HG02678 (cell line): ENCODE results near the gene PCDHB7.
"Not testable (repeated sequence)": the region's sequence is repeated elsewhere in the genome, so short reads cannot be mapped to it uniquely, and the experiment has no call there.

ENCODE experiments used
- ATAC-seq: cut with Tn5 transposase; IDR thresholded peaks from one replicate; pipeline ENCODE4 v1.9.1; 2021; ENCODE audit warnings: mild to moderate bottlenecking, moderate library complexity; ENCODE audit not compliant: unreplicated experiment

Gene PCDHB7

DNA sequence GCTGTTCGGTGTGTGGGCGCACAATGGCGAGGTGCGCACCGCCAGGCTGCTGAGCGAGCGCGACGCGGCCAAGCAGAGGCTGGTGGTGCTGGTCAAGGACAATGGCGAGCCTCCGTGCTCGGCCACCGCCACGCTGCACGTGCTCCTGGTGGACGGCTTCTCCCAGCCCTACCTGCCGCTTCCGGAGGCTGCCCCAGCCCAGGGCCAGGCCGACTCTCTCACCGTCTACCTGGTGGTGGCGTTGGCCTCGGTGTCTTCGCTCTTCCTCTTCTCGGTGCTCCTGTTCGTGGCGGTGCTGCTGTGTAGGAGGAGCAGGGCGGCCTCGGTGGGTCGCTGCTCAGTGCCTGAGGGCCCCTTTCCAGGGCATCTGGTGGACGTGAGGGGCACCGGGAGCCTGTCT, 7.4 kb downstream of the PCDHB7 start:
- not testable (repeated sequence) for ATAC-seq

GRCh38 chr5:141180313-141180712, 7.9 kb downstream of the PCDHB7 start:
- ATAC-seq, result no peak

DNA sequence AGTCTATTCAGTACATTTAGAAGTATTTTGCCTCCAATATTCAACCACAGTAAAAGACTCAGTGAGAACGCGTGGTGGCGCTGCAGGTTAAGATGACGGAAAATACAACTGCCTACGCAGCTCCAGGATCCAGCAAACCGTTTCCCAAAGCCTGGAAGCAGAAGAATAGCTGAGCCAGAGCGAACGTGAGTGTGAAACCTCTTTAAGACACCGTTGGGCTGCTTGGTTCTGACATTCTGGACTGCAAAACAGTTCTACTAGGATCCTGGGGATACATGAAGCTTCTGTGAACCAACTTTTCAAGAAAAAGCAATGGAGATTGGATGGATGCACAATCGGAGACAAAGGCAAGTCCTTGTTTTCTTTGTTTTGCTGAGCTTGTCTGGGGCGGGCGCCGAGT, 9.8 kb downstream of the PCDHB7 start, which contains the start of gene PCDHB16:
PCDHB16 (plus strand) TSS at position 140 of the 400 bp plus-strand sequence; CDS start at position 313, 173 bp downstream.
- ATAC-seq, result no peak

GRCh38 chr5:141184117-141184855, 11.8 kb downstream of the PCDHB7 start:
- not testable (repeated sequence) for ATAC-seq

GRCh38 chr5:141186897-141187512, 14.6 kb downstream of the PCDHB7 start, which contains the start of gene PCDHB9:
Gene PCDHB9, plus strand, starts transcription at chr5:141187161. Its CDS starts 158 bp downstream, at chr5:141187319.
- no peak for ATAC-seq

- not testable (repeated sequence) for ATAC-seq
These were observed 16.2 kb downstream of the PCDHB7 start for GRCh38 chr5:141188682-141189081.

GRCh38 chr5:141189131-141189530, 16.7 kb downstream of the PCDHB7 start:
- ATAC-seq, result not testable (repeated sequence)

DNA sequence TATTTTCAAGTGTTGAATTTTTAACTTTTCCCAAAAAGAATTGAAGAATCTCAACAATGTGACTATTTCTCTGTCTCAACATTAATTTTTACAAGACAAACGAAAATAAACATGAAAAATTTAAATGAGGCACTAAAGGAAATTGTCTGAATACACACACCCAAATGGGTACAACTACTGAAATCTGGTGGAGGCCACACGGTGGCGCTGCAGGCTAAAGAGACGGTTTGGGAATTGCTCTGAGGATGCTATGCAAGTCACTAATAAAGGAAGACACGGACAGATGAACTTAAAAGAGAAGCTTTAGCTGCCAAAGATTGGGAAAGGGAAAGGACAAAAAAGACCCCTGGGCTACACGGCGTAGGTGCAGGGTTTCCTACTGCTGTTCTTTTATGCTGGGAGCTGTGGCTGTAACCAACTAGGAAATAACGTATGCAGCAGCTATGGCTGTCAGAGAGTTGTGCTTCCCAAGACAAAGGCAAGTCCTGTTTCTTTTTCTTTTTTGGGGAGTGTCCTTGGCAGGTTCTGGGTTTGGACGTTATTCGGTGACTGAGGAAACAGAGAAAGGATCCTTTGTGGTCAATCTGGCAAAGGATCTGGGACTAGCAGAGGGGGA, 19.8 kb downstream of the PCDHB7 start, which contains the start of gene PCDHB10:
PCDHB10 (plus strand) TSS at position 244 of the 616 bp plus-strand sequence; CDS start at position 444, 200 bp downstream.
- ATAC-seq, result no peak

DNA sequence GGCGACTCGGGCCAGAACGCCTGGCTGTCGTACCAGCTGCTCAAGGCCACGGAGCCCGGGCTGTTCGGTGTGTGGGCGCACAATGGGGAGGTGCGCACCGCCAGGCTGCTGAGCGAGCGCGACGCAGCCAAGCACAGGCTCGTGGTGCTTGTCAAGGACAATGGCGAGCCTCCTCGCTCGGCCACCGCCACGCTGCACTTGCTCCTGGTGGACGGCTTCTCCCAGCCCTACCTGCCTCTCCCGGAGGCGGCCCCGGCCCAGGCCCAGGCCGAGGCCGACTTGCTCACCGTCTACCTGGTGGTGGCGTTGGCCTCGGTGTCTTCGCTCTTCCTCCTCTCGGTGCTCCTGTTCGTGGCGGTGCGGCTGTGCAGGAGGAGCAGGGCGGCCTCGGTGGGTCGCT, 21.9 kb downstream of the PCDHB7 start:
- ATAC-seq, result not testable (repeated sequence)

DNA sequence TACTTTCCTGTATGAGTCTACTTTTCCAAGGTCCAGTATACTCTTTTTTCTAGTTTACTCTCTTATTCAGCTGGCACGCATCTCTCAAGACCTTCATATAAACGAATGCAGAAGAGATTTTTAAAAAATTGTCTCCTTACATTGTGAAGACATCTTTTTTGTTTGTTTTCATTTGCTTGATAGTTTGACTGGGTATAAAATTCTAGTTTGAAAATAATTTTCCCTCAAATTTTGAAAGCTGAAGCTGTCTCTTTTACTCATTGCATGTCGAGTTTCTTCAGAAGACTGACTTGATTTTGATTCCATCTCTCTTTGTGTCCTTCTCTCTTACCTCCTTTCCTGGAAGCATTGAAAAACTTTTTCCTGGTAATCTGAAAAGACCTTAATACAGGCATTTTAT, 23.9 kb downstream of the PCDHB7 start:
- no peak for ATAC-seq

GRCh38 chr5:141199359-141200235, 27.2 kb downstream of the PCDHB7 start, which contains the start of gene PCDHB11:
Gene PCDHB11, plus strand, starts transcription at chr5:141199627. Its CDS starts 148 bp downstream, at chr5:141199775.
- no peak for ATAC-seq

GRCh38 chr5:141201126-141201525, 28.7 kb downstream of the PCDHB7 start:
- not testable (repeated sequence) for ATAC-seq

- ATAC-seq, result not testable (repeated sequence)
These were observed 29.2 kb downstream of the PCDHB7 start for GRCh38 chr5:141201646-141202045.

GRCh38 chr5:141208478-141208877, 36.0 kb downstream of the PCDHB7 start, which contains the start of gene PCDHB12:
Gene PCDHB12, plus strand, starts transcription at chr5:141208719. Its CDS starts 189 bp downstream, at chr5:141208908.
- no peak for ATAC-seq

- not testable (repeated sequence) for ATAC-seq
These were observed 37.8 kb downstream of the PCDHB7 start for GRCh38 chr5:141210281-141210680.

GRCh38 chr5:141210849-141211248, 38.4 kb downstream of the PCDHB7 start:
- not testable (repeated sequence) for ATAC-seq

- ATAC-seq, result not testable (repeated sequence)
These were observed 41.4 kb downstream of the PCDHB7 start, which contains the start of gene PCDHB13 for GRCh38 chr5:141213656-141214339. Gene PCDHB13, plus strand, starts transcription at chr5:141213919. Its CDS starts 205 bp downstream, at chr5:141214124.

- not testable (repeated sequence) for ATAC-seq
These were observed 42.1 kb downstream of the PCDHB7 start for GRCh38 chr5:141214583-141214982.

DNA sequence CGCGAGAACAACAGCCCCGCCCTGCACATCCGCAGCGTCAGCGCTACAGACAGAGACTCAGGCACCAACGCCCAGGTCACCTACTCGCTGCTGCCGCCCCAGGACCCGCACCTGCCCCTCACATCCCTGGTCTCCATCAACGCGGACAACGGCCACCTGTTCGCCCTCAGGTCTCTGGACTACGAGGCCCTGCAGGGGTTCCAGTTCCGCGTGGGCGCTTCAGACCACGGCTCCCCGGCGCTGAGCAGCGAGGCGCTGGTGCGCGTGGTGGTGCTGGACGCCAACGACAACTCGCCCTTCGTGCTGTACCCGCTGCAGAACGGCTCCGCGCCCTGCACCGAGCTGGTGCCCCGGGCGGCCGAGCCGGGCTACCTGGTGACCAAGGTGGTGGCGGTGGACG, 43.1 kb downstream of the PCDHB7 start:
- ATAC-seq, result not testable (repeated sequence)
